Breast epithelium (tissue), 3 donors: ENCODE data around the gene KRT8.

ENCODE experiments used
- CTCF ChIP-seq, 3 donors: fragments of 450-650 bp; IDR thresholded peaks; one replicate each; pipeline ENCODE4 v1.5.1; 2016 to 2017; ENCODE audit warnings: antibody characterized with exemption in 3 of 3, mild to moderate bottlenecking in 3 of 3, moderate library complexity in 3 of 3
- POLR2A ChIP-seq: fragments of 450-650 bp; IDR thresholded peaks from one replicate; pipeline ENCODE4 v1.6.1; 2016; ENCODE audit warnings: antibody characterized with exemption, mild to moderate bottlenecking, moderate library complexity

DNA sequence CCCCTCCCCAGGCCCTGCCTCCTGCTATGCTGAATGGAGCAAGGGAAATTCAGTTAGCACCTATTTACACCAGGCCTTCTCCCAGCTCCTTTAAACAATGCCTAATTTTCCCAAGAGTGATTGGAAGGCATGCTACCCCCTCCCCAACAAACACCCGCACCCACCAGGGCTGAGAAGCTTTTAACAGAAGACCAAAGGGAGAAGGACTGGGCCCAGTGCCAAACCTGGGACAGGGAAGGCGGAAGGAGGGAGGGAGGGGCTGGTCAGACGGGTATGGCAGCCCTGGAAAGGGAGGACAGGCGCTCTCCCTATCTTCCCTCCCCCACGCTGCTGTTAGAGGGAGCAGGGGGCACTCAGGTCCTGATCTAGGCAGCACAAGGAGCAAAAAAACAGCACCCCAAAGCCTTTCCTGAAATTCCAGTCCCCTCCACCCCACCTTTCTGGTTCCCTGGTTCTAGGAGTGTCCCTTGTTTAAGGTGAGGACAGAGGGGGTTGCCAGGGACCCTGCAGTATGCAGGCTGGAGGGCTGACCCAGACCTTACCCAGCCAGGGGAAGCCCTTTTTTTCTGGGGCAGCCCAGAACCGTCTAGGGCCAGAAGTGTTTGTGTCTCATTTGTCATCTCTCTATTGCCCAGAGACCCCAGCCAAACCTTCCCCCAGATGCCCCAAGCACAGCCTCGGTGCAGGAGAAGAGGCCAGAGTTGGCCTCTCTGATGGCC, 2.4 kb upstream of the KRT8 start:
- TF ChIP-seq CTCF (IDR thresholded peaks at IDR 0.05) = no peak
- TF ChIP-seq POLR2A = no peak
